ENCODE results near the gene UGT2B11. TPM values are rescaled to one million over a fixed set of nuclear protein-coding genes. Genes with fewer than 3 reads are reported as not detected.
"Not testable (repeated sequence)": the region's sequence is repeated elsewhere in the genome, so short reads cannot be mapped to it uniquely, and the experiment has no call there.

The UGT2B11 gene
- total and polyA plus RNA-seq, 2 donors (not counting 1 experiment from before 2014, with no cell fraction given) = not detected

DNA sequence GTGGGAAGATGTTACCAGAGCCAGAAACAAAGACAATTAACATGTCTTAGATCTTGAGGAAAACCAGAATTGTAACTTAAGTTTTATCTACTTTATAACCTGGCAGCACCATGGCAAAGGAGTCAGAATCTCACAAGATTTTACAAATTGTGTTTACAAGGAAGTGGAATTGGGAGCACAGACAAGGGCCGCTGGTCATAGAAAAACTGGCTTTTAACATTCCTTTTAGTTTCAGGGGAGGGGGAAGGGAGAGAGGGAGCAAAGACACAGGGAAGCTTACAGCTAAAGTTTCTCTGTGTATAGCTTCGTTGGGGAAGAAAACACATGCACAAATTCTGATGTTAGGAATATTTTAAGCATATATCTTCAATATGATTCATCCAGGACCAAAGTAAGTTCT is 10.3 kb upstream of the UGT2B11 start:
- H3K27ac Mint-ChIP-seq = no peak overlapping the region
- H3K4me1 Mint-ChIP-seq = no peaks in the 10 kb centered on the region
- intact Hi-C loops (cut with micrococcal nuclease) = no loop called here
- ATAC-seq (ENCODE audit: low read depth) (no peak), DNase-seq (no peak)
- no peaks in the 10 kb centered on the region for H3K36me3 ChIP-seq (replicated peaks in 1 of 2; ENCODE audit: control extremely low read depth in 1 of 2, control insufficient read depth in 1 of 2, extremely low read depth in 1 of 2, insufficient read depth in 2 of 2, low read length in 1 of 2)
- no peak overlapping the region for H3K4me2 ChIP-seq (replicated peaks; ENCODE audit: low read depth, low read length, poor library complexity, severe bottlenecking)
- H3K9me3 Mint-ChIP-seq (ENCODE audit: insufficient read depth) = no peaks in the 10 kb centered on the region
- WGBS (ENCODE audit: insufficient coverage) = 67% methylated on average over 1 of the region's 2 CpGs
- no peaks in the 10 kb centered on the region for H3K27me3 Mint-ChIP-seq
- no peaks in the 10 kb centered on the region for H3K79me2 ChIP-seq (ENCODE audit: control insufficient read depth, insufficient read depth, low read length)
- no peaks in the 10 kb centered on the region for H4K20me1 ChIP-seq (ENCODE audit: control insufficient read depth, insufficient read depth, low read length, poor library complexity, severe bottlenecking)
- no peak overlapping the region for H3K4me3 Mint-ChIP-seq
- no peak overlapping the region for H3K9ac ChIP-seq (ENCODE audit: low read length)
- H3K9me3 ChIP-seq (ENCODE audit: control extremely low read depth in 1 of 3, control insufficient read depth in 2 of 3, insufficient read depth in 1 of 3, low read length in 2 of 3) = peaks cover 0 to 3% (median 0%) of the 10 kb centered on the region in 3 donors
- ChIA-PET CTCF (no interaction called here), POLR2A (no interaction called here)
- H3K27ac ChIP-seq (ENCODE audit: low read length in 2 of 2) = no peak overlapping the region
- H2AFZ ChIP-seq (ENCODE audit: insufficient read depth, low read depth, low read length, poor library complexity, severe bottlenecking) = no peak overlapping the region
- no peak for TF ChIP-seq EZH2 (IDR thresholded peaks at IDR 0.05; ENCODE audit: borderline replicate concordance, insufficient read depth, low read depth, low read length, poor library complexity, severe bottlenecking)
- no peak for TF ChIP-seq CTCF (IDR thresholded peaks at IDR 0.05)
- H3K4me3 ChIP-seq (ENCODE audit: control extremely low read depth in 1 of 5, extremely low read depth in 1 of 5, insufficient read depth in 1 of 5, low read depth in 2 of 5, low read length in 4 of 5) = no peak overlapping the region
- H3K27me3 ChIP-seq (replicated peaks in 1 of 4; ENCODE audit: control extremely low read depth in 1 of 4, control insufficient read depth in 3 of 4, insufficient read depth in 4 of 4, low read length in 3 of 4) = no peaks in the 10 kb centered on the region
- no peaks in the 10 kb centered on the region for H3K4me1 ChIP-seq (ENCODE audit: control insufficient read depth in 2 of 2, insufficient read depth in 2 of 2, low read length in 2 of 2)

DNA sequence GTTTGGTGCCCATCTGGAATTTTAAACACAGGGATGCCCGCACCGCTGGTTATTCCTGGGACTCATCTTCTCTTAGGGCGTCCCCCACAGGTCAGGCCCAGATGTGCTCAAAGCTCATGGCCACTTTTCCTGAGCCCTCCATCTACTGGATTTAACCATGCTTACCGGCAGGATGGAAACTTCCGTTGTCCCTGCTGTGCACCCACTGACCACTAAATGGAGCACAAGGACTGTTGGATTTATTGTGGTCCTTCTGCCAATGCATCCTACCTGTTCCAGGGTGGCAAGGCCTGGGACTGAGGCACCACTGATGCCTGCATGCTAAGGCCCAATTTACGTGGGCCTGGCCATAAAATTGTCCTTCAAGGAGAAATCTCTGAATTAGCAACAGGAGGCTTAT is 8.7 kb upstream of the UGT2B11 start:
- not testable (repeated sequence) for H3K4me3 Mint-ChIP-seq

DNA sequence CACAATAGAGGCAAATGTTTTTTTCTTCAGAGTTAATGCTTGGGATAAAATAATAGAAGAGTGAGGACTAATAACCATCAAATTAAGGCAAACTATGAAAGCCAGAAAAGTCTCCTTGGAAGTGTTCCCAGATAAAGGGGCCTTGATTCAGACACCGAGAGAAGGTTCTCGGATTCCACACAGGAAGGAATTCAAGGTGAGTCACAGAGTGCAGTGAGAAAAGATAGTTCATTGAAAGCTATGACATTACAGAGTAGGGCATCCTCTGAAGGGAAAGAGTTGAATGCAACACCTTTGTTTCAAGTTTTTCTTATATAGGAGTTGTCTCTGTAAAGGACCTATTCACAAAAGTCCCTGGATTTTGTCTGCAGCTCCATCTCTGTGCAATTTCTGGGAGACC is 3.9 kb upstream of the UGT2B11 start:
- H3K27ac Mint-ChIP-seq; H3K27ac ChIP-seq (ENCODE audit: low read length in 2 of 2); H3K27me3 Mint-ChIP-seq; H4K20me1 ChIP-seq (ENCODE audit: control insufficient read depth, insufficient read depth, low read length, poor library complexity, severe bottlenecking); H3K4me1 ChIP-seq (ENCODE audit: control insufficient read depth in 2 of 2, insufficient read depth in 2 of 2, low read length in 2 of 2); H3K27me3 ChIP-seq (replicated peaks in 1 of 4; ENCODE audit: control extremely low read depth in 1 of 4, control insufficient read depth in 3 of 4, insufficient read depth in 4 of 4, low read length in 3 of 4); POLR2A ChIA-PET; H3K4me3 ChIP-seq (ENCODE audit: control extremely low read depth in 1 of 5, extremely low read depth in 1 of 5, insufficient read depth in 1 of 5, low read depth in 2 of 5, low read length in 4 of 5); intact Hi-C loops (cut with micrococcal nuclease); ATAC-seq (ENCODE audit: low read depth); H3K9me3 Mint-ChIP-seq (ENCODE audit: insufficient read depth); H3K4me3 Mint-ChIP-seq; H2AFZ ChIP-seq (ENCODE audit: insufficient read depth, low read depth, low read length, poor library complexity, severe bottlenecking); H3K9ac ChIP-seq (ENCODE audit: low read length); H3K36me3 ChIP-seq (replicated peaks in 1 of 2; ENCODE audit: control extremely low read depth in 1 of 2, control insufficient read depth in 1 of 2, extremely low read depth in 1 of 2, insufficient read depth in 2 of 2, low read length in 1 of 2); H3K4me2 ChIP-seq (replicated peaks; ENCODE audit: low read depth, low read length, poor library complexity, severe bottlenecking); H3K4me1 Mint-ChIP-seq; H3K9me3 ChIP-seq (ENCODE audit: control extremely low read depth in 1 of 3, control insufficient read depth in 2 of 3, insufficient read depth in 1 of 3, low read length in 2 of 3); DNase-seq; CTCF ChIA-PET; H3K79me2 ChIP-seq (ENCODE audit: control insufficient read depth, insufficient read depth, low read length): not testable (repeated sequence)
- no CpG with 5 or more reads among the region's 2 CpGs for WGBS (ENCODE audit: insufficient coverage)

More for the DNA sequence above, 8.7 kb upstream of the UGT2B11 start:
- H3K27me3 ChIP-seq (replicated peaks in 1 of 4; ENCODE audit: control extremely low read depth in 1 of 4, control insufficient read depth in 3 of 4, insufficient read depth in 4 of 4, low read length in 3 of 4); H3K27me3 Mint-ChIP-seq; DNase-seq; ATAC-seq (ENCODE audit: low read depth); H3K27ac Mint-ChIP-seq; H3K4me3 ChIP-seq (ENCODE audit: control extremely low read depth in 1 of 5, extremely low read depth in 1 of 5, insufficient read depth in 1 of 5, low read depth in 2 of 5, low read length in 4 of 5); POLR2A ChIA-PET; CTCF ChIA-PET; H3K9me3 Mint-ChIP-seq (ENCODE audit: insufficient read depth); H4K20me1 ChIP-seq (ENCODE audit: control insufficient read depth, insufficient read depth, low read length, poor library complexity, severe bottlenecking); H3K4me1 ChIP-seq (ENCODE audit: control insufficient read depth in 2 of 2, insufficient read depth in 2 of 2, low read length in 2 of 2); H3K79me2 ChIP-seq (ENCODE audit: control insufficient read depth, insufficient read depth, low read length); H3K4me1 Mint-ChIP-seq; H2AFZ ChIP-seq (ENCODE audit: insufficient read depth, low read depth, low read length, poor library complexity, severe bottlenecking); H3K9ac ChIP-seq (ENCODE audit: low read length); H3K27ac ChIP-seq (ENCODE audit: low read length in 2 of 2); intact Hi-C loops (cut with micrococcal nuclease); H3K36me3 ChIP-seq (replicated peaks in 1 of 2; ENCODE audit: control extremely low read depth in 1 of 2, control insufficient read depth in 1 of 2, extremely low read depth in 1 of 2, insufficient read depth in 2 of 2, low read length in 1 of 2); H3K9me3 ChIP-seq (ENCODE audit: control extremely low read depth in 1 of 3, control insufficient read depth in 2 of 3, insufficient read depth in 1 of 3, low read length in 2 of 3); H3K4me2 ChIP-seq (replicated peaks; ENCODE audit: low read depth, low read length, poor library complexity, severe bottlenecking): not testable (repeated sequence)
- WGBS (ENCODE audit: insufficient coverage) = 91% methylated on average over 6 of the region's 6 CpGs
